IPS DF 4.7 (cell line): ENCODE data around the gene TPRG1L.

Experiments
- DNase-seq: peaks from one replicate; pipeline ENCODE4 v3.0.0-alpha.2; 2013; ENCODE audit warnings: low spot score; ENCODE audit errors: extremely low read depth

Gene TPRG1L

DNA sequence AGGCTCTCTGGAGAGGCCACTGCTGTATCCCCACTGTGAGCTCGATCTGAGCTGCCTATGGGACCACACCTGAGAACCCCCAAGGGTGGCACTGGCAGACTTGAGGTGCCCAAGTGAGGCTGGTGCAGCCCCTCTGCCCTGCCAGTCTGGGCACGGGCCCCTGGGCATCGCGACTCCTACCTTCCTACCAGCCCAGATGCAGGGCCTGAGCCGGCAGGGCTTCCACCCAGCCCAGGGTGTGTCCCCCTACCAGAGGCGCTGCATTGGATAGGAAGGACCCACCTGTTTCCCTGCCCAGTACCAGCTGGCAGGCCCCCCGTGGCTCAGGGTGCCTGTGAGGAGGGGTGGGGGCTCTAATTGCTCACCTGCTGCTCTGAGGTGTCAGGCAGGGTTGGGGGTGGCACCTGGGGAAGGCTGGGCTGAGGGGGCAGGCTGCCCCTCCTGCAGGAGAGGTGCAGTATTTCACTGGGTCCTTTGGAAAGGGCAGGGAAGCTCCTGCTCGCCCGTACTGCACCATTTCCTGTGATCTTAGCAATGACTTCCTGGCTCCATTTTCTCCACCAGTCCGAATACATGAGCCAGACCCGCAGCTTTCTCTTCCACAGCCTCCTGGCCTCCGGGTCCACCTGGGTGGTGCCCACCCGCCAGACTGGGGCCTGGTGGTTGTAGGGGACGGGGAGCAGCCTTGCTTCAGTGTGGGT lies 39.3 kb downstream of the TPRG1L start:
- no peak for DNase-seq

DNA sequence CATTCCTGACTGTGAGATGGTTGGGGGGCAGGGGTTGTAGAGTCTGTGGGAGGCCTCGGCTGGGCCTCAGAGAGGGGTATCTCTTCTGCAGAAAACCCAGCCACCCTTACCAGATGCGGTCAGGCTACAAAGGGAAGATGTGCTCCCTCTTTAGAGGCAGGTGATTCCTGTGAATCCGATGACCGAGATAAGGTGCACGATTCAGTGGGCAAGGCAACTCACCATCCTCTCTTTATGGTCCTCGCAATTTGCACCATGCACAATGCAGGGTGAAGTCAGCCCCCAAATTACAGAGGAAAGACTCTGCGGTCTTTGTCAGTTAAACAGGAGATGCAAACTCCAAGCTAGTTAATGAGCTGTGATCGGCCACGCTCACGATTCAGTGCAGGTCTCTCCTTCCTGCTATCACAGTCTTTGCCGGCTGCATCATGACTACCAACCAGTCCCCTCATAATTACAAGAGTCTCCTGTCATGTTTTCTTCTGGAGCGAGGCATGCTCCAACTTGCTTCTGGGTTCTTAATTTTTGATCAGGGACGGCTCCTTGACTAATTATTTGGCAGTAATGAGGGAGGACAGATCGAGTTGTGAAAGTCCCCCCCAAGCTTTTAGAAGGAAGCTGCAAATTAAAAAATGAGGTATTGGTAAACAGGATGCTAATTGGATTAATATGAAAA lies 40.0 kb downstream of the TPRG1L start:
- no peak for DNase-seq

DNA sequence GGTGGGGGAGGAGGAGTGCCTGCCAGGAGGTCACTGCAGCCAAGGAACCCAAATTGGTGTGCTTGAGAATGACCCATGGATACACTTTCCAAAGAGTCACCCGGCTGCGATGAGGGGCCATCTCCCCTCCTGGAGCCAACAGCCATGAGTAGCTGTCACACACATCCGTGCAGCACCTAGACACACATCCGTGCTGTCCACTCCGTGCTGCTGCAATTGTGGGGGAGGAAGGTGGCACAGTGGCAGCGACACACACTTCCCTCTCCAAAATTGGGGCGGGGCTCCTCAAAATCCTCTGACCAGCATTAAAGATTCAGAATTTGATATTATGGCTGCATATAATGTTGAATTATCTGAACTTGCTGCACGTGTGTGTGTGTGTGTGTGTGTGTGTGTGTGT lies 43.3 kb downstream of the TPRG1L start:
- no peak for DNase-seq

DNA sequence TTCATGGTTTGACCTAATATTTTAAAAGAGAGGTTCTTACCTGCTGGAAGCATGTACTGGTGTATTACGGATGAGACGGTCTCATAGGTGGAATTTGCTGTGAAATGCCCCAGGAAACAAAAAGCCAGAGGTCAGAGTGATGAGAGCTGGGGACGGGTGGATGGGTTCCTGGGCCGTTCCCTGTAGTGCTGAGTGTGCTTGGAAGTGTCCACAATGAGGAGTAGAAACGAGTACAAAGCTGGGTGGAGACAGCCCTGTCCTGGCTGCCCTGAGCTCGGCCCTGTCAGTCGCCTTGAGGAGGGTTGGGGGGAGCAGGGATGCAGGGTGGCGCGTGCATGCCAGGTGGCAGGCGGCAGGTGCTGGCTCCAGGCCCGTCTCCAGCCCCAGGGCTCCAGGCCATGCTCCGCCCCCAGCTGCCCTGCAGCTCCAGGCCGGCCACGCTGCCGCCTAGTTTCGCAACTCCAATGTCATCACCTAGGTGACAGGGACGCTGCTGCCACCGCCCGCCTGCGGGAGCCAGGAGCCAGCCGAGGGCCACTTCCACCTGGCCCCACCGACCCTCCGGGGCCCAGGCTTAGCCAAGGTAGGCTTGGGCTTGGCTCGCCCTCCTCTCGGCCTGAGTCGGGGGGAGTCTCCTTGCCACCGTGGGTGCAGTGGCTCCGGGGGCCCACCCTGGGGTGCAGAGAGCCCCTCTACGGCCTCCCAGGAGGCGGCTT lies 43.9 kb downstream of the TPRG1L start:
- no peak for DNase-seq

DNA sequence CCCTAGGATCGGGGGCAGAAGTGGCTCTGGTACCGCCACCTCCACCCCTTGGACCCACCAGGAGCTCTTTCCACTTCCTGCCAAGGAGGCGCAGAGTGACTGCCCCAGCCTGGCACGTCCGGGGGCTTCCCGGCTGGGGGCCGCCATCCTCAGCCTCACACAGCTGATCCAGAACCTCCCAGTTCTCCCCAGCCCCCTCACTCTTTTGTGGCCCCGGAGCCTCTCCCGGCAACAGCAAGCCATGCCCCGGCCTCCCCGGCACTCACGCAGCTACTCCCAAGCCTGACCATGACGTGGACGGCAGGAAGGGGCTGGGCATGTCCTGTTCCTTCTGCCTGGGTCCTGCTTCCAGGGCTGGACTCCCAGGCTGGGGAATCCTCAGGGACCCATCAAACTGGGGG lies 44.6 kb downstream of the TPRG1L start:
- no peak for DNase-seq

DNA sequence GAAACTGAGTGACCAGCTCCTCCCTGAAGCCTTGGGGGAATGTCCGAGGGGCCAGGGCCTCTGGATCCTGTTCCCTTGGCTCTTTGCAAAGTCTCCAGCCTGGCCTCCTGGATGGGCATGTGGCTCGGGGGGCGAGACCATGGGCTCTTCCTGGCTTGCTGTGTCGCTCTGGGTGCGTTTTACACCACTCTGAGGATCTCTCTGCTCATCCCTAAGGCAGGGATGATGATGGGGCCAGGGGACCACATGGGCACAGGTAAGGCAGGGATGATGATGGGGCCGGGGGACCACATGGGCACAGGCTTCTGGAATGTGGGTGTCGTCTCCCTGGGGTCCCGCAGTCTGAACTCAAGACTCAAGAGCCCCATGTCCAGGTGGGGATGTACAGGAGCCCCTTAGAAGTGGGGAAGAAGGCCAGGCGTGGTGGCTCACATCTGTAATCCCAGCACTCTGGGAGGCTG lies 45.2 kb downstream of the TPRG1L start:
- DNase-seq, result no peak

DNA sequence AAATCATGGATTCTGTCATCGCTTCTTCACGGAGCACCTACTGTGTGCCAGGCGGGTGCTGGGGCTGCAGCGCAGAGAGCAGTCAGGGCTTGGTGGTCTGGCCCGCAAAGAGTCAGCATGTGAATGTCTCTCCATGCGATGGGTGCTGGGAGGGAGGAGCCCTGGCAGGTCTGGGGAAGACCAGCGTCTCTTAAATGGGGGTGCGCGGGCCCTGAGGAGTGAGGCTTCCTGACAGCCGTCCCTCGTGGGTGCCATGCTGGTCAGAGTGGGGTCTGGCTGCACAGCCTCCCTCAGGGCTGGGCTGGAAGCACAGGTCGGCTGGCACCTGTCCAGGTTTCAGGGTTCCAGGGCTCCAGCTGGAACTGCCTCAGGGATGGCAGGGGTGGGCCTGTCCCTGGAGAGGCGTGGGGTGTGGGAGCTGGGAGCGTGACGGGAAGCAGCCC lies 46.0 kb downstream of the TPRG1L start:
- no peak for DNase-seq

DNA sequence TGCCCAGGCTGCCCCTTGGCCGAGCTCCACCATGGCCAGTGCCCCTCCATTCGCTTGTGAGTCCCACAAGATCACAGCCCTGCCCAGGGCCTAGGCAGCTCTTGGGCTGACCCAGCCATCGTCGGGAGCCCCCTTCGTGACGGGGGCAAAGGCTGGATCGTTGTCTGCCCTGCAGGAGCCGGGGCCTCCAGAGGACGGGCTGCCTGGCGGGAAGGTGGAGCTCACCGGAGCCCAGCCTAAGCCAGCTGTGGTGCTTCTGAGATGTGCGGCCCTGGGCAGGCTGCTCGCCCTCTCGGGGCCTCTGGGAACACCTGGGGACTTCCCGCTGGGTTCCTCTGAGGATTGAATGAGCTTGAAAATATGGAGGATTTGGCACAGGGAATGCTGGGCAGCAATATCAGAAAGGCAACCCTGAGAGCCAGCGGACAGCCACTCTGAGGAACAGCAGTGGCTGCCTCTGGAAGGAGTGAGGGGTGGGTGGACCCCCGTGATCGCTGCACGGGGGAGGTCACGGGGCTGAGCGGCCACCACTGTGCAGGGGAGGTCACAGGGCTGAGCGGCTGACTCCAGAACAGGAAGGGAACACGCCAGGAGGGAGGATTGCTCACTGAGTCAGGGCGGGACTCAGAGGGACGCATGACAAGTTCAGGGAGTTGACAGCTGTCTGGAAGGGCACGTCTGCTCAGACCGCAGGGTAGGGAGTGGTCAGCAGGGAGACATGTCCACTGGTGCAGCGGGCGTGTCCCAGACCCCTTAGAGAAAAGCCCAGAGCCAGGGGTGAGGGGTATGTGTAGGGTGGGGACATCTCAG lies 46.8 kb downstream of the TPRG1L start:
- DNase-seq, result no peak

DNA sequence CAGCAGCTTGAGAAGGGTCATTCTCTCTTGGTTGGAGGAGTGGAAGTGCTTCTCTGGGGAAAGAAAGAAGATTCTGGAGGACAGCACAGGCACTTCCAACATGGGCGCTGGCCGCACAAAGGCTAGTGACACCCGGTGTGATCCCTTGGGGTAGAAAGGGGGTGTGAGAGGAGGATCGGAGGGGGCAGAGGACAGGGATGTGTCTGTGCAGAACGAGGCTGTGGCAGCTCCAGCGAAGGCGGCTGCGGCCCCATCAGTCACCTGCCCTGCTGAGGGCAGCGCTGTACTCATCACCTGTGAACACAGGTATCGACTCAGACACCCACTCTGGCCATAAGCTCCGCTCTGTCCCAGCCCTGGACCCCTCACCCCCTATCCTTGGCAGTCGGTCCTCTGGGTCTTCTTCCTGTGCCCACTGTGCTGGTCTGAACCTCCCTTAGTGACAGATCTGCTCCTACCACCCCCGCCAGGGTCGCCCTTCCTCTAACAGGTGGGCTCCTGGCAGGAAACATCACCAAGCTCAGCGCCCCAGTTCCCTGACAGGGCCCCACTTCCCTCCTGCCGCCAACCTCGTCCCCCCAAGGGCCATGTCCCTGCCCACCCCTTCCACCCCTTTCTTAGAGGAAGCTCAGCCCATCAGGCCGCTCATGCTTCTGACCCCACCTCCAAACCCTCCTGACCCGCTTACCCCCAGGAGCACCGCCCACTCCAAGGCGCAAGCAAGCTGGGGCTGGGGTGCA lies 47.6 kb downstream of the TPRG1L start:
- DNase-seq, result no peak

DNA sequence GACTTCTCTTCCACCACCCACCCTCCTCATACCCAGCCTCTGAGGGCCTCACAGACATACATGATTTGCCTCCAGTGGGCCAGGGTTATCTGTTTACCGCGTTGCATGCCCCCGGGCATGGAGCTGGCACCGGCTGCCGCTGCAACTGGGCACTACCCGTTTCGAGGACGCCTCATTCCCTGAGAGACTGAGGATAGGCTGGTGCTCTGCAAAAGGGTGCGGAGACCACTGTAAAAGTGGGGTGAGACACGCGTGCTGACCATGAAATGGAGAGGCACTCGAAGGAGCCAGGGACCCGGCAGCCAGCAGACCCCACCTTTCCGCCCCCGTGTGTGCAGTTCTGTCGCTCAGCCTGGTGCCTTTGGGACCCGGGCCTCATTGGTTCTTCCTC lies 48.2 kb downstream of the TPRG1L start:
- no peak for DNase-seq

DNA sequence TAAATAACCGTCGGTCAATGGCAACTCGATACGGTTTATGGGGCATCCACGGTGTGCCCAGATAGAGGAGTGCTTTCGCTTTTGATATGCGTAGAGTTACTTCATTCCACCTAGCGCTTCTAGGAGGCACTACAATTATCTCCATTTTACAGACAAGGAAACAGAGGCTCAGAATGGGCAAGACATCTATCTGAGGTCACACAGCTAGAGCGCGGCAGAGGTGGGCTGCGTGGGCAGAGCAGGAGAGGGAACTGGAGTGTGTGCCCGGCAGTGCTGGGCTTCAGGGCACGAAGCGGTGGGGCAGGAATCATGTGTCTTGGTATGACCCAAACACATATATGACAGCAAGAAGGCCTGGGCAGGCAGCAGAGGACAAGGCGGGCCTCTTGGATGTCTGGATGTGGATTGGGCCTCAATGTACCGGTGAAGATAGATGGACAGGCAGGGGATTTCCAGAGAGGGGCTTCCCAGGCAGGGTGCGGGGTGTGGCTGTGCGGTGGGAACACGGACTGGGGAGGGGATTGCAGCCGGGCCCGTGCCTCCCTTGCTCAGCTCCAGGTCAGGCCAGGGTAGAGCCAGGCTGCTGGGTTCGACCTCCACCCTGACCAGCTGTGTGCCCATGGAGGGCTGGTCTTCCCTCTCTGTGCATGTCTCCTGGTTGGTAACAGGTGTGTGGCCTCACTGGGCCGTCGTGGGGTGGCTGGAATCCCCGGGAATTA lies 48.7 kb downstream of the TPRG1L start:
- no peak for DNase-seq

DNA sequence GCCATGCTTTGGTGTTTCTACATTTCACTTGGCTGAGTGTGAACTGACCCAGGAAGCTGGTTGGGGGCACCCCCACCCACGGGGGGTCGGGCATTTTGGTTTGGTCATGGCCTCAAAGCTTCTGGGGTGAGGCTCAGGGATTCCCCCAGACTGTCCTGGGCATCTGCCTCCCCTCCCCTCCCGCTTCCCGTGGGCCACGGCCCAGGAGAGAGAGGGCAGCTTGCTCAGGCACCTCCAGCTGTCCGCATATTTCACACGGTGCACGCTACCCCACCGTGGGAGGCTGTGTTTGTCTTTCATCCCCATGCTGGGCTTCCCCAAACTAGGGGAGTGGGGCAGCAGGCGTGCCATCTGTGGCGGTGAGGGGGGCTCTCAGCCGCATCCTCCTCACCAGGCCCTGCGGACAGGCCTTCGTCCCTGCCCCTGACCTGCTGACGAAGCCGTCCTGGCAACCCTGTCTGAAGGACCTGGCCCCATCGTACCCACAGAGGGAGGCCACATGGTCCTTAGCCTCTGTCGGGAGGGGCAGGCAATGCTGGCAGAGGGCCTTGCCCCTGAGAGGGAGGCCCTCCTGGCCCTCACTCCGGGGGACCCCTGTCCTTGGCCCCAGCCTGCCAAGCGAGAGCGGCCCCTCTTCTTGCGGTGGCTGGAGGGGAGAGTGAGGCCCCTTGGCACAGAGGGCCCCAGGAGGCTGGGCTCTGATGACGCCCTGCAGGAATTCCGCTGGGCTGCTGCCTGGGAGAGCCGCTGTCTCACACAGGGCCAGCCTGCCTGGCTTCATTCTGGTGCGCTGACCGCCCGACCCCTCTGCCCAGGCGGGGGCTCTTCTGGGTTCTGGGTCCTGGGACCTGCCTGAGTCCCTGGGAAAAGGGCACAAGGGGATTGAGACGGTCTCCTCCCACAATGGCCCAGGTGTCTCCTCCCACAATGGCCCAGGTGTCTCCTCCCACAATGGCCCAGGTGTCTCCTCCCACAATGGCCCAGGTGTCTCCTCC lies 49.6 kb downstream of the TPRG1L start:
- no peak for DNase-seq

DNA sequence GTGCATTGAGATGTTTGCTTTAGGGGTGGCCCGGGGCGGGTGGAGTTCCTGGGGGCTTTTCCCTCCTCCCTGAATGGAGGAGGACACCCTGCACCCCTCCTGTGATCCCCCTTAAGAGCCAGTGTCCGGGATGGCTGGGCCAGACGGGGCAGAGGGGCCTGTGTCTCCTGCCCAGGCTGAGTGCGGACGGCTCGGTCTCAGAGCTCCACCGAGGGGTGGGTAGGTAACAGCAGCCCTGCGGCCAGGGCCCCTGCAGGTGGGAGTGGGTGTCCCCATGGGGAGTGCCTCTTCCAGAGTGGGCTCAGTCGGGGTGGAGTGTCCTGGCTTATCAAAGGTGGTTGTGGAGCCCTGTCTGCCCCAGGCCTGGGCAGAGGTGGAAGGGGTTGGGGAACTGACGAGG lies 50.6 kb downstream of the TPRG1L start:
- no peak for DNase-seq

DNA sequence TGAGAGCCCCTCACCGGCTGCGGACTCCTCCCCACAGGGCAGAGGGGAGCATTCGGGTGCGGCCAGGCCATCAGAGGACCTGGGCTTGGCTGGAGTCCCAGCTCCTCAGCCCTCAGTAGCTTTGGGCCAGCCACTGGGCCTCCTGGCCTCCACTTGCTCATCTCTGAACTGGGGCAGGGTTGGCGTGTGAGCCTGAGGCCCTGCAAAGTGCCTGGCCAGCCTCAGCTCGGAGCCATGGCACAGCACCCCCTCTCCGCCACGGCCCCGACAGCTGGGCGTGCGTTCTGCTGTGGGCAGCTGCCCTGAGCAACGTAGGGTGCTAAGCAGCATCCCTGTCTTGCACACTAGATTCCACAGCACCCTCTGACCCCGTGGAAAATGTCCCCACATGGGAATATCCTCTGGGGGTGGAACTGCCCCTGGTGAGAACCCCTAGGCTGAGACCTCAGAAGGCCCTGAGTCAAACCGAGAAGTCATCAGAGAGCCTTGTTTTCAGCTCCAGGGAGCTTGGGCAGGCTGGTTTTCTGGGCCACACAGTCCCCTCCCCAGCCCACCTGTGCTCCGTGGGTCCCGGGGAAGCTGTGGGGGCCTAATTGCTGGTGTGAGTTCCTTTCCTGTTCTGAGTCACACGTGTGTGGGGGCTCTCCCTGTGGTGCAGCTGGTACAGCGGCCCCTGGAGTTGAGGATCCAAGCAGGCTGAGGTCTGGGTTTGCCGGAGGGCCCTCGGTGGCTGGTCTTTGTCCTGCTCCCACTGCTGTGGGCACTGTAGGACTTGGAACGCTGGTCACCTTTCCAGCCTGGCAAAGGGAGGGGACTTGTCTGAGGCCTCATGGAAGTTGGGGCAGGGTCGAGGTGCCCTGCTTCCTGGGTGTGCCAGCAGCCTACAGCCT lies 52.0 kb downstream of the TPRG1L start:
- no peak for DNase-seq

DNA sequence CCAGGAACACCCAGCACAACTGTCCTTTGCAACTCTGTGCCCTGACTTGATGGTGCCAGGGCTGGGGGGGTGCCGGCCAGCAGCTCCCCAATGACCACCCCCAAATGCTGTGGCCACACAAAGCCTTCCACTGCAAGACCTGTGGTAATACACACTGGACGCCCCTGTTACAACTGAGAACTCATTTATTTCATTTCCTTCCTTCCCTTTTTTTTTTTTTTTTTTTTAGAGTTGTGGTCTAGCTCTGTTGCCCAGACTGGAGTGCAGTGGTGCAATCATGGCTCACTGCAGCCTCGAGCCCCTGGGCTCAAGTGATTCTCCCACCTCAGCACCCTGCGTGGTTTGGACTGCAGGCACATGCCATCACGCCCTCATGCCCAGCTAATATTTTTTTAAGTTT lies 52.7 kb downstream of the TPRG1L start:
- DNase-seq, result no peak

DNA sequence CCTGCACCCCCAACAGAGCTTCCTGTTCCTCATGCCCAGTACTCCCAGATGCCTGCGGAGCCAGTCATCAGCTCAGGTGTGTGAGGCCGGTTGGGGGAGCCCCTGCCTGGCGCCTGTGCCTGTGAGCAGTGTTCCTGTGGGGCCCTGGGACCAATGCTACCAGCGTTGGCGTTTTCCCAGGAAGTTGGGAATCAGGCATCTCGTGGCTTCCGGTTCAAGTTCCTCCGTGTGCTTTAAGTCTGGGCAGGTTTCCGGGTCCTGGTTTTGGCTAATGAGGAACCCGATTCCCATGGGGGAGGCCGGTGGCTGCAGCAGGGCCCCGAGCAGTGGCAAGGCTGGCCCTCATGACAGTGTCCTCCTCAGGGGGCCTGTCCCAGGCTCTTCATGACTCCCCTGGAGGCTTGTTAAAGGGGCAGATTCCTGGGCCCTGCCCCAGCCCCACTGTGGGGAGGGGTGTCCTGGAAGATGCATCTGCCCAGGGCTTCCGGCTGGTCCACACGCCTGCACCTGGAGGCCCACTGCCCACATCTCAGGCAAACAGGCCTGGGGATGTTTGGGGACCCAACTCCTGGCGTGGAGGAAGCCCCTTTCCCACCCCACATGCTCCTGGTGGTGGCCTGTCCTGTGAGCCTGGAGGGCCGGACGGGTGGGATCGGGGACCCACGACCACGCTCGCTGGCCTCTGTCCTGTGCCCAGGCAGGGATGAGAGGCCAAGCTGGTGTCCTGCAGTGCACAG lies 53.7 kb downstream of the TPRG1L start:
- no peak for DNase-seq

DNA sequence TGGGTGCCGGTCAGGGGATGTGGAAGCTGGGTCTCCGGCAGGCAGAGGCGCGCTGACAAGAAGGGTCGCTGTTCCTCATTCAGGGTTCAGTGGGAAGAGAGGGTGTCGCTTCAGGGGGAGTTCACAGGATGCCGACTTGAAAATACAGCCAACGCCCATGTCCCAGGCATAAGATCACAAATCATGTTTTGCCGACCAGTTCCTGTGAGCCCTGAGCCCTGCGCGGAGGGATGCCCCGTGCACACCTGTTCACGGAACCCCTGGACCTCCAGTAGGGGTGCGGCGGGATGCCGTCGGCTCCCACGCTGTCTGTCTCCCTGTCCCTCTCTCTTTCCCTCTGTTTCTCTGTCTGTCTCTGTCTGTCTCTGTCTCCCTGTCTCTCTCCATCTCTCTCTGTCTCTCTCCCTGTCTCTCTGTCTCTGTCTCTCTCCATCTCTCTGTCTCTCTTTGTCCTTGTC lies 54.3 kb downstream of the TPRG1L start:
- no peak for DNase-seq
